HepG2 (cell line): ENCODE data around the gene EFEMP2. TPM values are rescaled to one million over a fixed set of nuclear protein-coding genes. Genes with fewer than 3 reads are reported as not detected.

Experiments used
- ELF3 ChIP-seq: IDR thresholded peaks from 2 replicates; pipeline ENCODE4 v1.6.1; 2016; ENCODE audit warnings: missing genetic modification reagents, missing compliant biosample characterization
- NFATC3 ChIP-seq: sonication (generic); formaldehyde crosslinking; IDR thresholded peaks from 2 replicates; pipeline ENCODE4 v1.5.1; 2020; ENCODE audit warnings: mild to moderate bottlenecking, missing genetic modification reagents
- PHB2 ChIP-seq: fragments of 450-650 bp; IDR thresholded peaks from 2 replicates; pipeline ENCODE4 v1.6.1; 2018; ENCODE audit not compliant: partially characterized antibody
- RXRB ChIP-seq: IDR thresholded peaks from 2 replicates; pipeline ENCODE4 v1.6.1; 2016; ENCODE audit warnings: borderline replicate concordance, missing genetic modification reagents, missing compliant biosample characterization
- SNAI1 ChIP-seq: sonication (generic); formaldehyde crosslinking; IDR thresholded peaks from 2 replicates; pipeline ENCODE4 v1.5.0; 2020; ENCODE audit warnings: mild to moderate bottlenecking, missing genetic modification reagents, borderline replicate concordance
- SNRNP70 ChIP-seq: fragments of 200-400 bp; formaldehyde crosslinking; IDR thresholded peaks from 2 replicates; pipeline ENCODE4 v1.6.1; 2017; ENCODE audit warnings: mild to moderate bottlenecking, low read depth, low read length, moderate library complexity
- SRSF9 ChIP-seq: fragments of 200-400 bp; formaldehyde crosslinking; IDR thresholded peaks from 2 replicates; pipeline ENCODE4 v1.6.1; 2018; ENCODE audit warnings: borderline replicate concordance, mild to moderate bottlenecking, low read depth, low read length; ENCODE audit not compliant: insufficient read depth, poor library complexity, severe bottlenecking
- ZFP41 ChIP-seq: sonication (generic); formaldehyde crosslinking; IDR thresholded peaks from 2 replicates; pipeline ENCODE4 v1.4.0; 2020; ENCODE audit warnings: mild to moderate bottlenecking, missing genetic modification reagents, borderline replicate concordance
- ZNF207 ChIP-seq: fragments of 450-650 bp; IDR thresholded peaks from 2 replicates; pipeline ENCODE4 v1.6.1; 2016; ENCODE audit warnings: antibody characterized with exemption, borderline replicate concordance
- ZNF224 ChIP-seq: sonication (generic); formaldehyde crosslinking; IDR thresholded peaks from 2 replicates; pipeline ENCODE4 v1.5.0; 2020; ENCODE audit warnings: mild to moderate bottlenecking, missing genetic modification reagents
- ZNF354B ChIP-seq: sonication (generic); formaldehyde crosslinking; IDR thresholded peaks from 2 replicates; pipeline ENCODE4 v1.8.0; 2022; ENCODE audit warnings: mild to moderate bottlenecking, missing genetic modification reagents
- ZNF670 ChIP-seq: sonication (generic); formaldehyde crosslinking; IDR thresholded peaks from 2 replicates; pipeline ENCODE4 v1.8.0; 2022; ENCODE audit warnings: mild to moderate bottlenecking, missing genetic modification reagents, borderline replicate concordance
- ZNF674 ChIP-seq: sonication (generic); formaldehyde crosslinking; IDR thresholded peaks from 2 replicates; pipeline ENCODE4 v1.5.0; 2020; ENCODE audit warnings: low read depth, mild to moderate bottlenecking, missing genetic modification reagents
- polyA plus RNA-seq, 8 experiments: library from polyadenylated mRNA; depleted of rRNA in 3 of 8; stranded (reverse) in 7 of 8; unstranded in 1 of 8; fragments of >200 nt; fragmentation: Illumina TruSeq in 4 of 8; extraction: Trizol in 4 of 8; gene quantifications; 2 replicates each; pipeline versions ENCODE4 v1.2.1 to v1.2.3, GENCODE V29; 2011 to 2016; ENCODE audit warnings: low read depth in 4 of 8, missing spikeins in 1 of 8, mixed read lengths in 1 of 8; ENCODE audit not compliant: insufficient read depth in 1 of 8
- total RNA-seq, 5 experiments: library from RNA; depleted of rRNA; stranded (reverse); fragments of >200 nt; fragmentation: Illumina TruSeq; extraction: Trizol; gene quantifications; 2 replicates each; pipeline ENCODE4 v1.2.3, GENCODE V29; 2016; ENCODE audit warnings: low read depth in 1 of 5
- TF ChIP-seq, protein P1 (sequence below): sonication (generic); formaldehyde crosslinking; IDR thresholded peaks from 2 replicates; pipeline ENCODE4 v1.4.0; 2020; ENCODE audit warnings: missing genetic modification reagents
- TF ChIP-seq, protein P2 (sequence below): sonication (generic); formaldehyde crosslinking; IDR thresholded peaks from 2 replicates; pipeline ENCODE4 v1.4.0; 2020; ENCODE audit warnings: missing genetic modification reagents
- TF ChIP-seq, protein P3 (sequence below): sonication (generic); formaldehyde crosslinking; IDR thresholded peaks from 2 replicates; pipeline ENCODE4 v1.8.1; 2022; ENCODE audit warnings: low read depth, mild to moderate bottlenecking, missing genetic modification reagents
- TF ChIP-seq, protein P4 (sequence below): sonication (generic); formaldehyde crosslinking; IDR thresholded peaks from 2 replicates; pipeline ENCODE4 v1.9.0; 2021; ENCODE audit warnings: missing genetic modification reagents, borderline replicate concordance

EFEMP2 gene
- total and polyA plus RNA-seq, 2 of the 13 experiments (the other 11 are each of a cell fraction or from before 2014, with no cell fraction given), result 7.4 to 29.7 TPM

DNA sequence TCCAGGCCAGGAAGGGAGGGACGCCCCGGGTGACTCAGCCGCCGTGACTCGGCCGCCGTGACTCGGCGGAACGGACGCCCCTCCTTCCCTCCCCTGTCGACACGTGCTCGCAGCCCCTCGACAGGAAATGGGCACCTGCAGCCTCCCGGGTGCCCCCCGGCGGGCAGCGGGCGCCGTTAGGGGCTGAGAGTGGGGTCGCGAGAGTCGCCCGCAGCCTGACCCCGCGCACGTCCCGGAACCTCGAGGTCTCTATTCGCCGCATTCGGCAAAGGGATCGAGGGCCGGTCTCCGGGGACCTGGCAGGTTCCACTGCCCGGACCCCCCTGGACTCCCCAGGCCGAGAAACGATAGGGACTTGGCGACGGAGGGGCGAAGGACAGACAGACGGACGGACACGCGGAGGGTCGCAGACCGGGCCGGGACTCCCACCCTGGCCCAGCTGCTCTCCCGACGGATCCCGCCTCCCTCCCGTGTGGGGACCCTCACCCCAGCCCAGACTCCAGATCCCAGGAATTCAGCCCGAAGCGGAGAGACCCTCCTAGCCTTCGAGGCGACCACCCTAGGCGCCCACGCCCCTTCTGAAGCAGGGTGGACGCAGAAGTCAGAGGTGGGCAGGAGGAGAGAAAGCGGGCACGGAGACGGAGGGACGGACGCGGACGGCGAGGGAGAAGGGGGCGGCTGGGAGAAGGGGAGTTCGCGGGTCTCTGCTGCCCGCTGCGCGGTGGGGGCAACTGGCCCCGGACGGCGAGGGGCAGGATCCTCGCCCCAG is 26.9 kb upstream of the EFEMP2 start (continued):
- TF ChIP-seq, protein P1, sequence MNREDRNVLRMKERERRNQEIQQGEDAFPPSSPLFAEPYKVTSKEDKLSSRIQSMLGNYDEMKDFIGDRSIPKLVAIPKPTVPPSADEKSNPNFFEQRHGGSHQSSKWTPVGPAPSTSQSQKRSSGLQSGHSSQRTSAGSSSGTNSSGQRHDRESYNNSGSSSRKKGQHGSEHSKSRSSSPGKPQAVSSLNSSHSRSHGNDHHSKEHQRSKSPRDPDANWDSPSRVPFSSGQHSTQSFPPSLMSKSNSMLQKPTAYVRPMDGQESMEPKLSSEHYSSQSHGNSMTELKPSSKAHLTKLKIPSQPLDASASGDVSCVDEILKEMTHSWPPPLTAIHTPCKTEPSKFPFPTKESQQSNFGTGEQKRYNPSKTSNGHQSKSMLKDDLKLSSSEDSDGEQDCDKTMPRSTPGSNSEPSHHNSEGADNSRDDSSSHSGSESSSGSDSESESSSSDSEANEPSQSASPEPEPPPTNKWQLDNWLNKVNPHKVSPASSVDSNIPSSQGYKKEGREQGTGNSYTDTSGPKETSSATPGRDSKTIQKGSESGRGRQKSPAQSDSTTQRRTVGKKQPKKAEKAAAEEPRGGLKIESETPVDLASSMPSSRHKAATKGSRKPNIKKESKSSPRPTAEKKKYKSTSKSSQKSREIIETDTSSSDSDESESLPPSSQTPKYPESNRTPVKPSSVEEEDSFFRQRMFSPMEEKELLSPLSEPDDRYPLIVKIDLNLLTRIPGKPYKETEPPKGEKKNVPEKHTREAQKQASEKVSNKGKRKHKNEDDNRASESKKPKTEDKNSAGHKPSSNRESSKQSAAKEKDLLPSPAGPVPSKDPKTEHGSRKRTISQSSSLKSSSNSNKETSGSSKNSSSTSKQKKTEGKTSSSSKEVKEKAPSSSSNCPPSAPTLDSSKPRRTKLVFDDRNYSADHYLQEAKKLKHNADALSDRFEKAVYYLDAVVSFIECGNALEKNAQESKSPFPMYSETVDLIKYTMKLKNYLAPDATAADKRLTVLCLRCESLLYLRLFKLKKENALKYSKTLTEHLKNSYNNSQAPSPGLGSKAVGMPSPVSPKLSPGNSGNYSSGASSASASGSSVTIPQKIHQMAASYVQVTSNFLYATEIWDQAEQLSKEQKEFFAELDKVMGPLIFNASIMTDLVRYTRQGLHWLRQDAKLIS (CRISPR knock-in tag), result no peak; the same call in 1 of the 2 replicates
- TF ChIP-seq ZNF670 (CRISPR knock-in tag), result peak; percentile 95
- peak; percentile 42; the same call in 1 of the 2 replicates for TF ChIP-seq RXRB (CRISPR knock-in tag)
- TF ChIP-seq SRSF9, result no peak
- no peak for TF ChIP-seq ZNF354B (CRISPR knock-in tag)
- TF ChIP-seq ZNF674 (CRISPR knock-in tag), result no peak
- 0 out of 2 replicates have a peak, but pooled peaks have one; percentile 44 for TF ChIP-seq ZNF224 (CRISPR knock-in tag)
- TF ChIP-seq SNAI1 (CRISPR knock-in tag), result no peak
- TF ChIP-seq, protein P2, sequence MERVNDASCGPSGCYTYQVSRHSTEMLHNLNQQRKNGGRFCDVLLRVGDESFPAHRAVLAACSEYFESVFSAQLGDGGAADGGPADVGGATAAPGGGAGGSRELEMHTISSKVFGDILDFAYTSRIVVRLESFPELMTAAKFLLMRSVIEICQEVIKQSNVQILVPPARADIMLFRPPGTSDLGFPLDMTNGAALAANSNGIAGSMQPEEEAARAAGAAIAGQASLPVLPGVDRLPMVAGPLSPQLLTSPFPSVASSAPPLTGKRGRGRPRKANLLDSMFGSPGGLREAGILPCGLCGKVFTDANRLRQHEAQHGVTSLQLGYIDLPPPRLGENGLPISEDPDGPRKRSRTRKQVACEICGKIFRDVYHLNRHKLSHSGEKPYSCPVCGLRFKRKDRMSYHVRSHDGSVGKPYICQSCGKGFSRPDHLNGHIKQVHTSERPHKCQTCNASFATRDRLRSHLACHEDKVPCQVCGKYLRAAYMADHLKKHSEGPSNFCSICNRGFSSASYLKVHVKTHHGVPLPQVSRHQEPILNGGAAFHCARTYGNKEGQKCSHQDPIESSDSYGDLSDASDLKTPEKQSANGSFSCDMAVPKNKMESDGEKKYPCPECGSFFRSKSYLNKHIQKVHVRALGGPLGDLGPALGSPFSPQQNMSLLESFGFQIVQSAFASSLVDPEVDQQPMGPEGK (CRISPR knock-in tag), result peak; percentile 69
- no peak for TF ChIP-seq ZNF207
- TF ChIP-seq ELF3 (CRISPR knock-in tag), result peak; percentile 58
- TF ChIP-seq SNRNP70, result no peak
- TF ChIP-seq ZFP41 (CRISPR knock-in tag), result no peak
- TF ChIP-seq, protein P3, sequence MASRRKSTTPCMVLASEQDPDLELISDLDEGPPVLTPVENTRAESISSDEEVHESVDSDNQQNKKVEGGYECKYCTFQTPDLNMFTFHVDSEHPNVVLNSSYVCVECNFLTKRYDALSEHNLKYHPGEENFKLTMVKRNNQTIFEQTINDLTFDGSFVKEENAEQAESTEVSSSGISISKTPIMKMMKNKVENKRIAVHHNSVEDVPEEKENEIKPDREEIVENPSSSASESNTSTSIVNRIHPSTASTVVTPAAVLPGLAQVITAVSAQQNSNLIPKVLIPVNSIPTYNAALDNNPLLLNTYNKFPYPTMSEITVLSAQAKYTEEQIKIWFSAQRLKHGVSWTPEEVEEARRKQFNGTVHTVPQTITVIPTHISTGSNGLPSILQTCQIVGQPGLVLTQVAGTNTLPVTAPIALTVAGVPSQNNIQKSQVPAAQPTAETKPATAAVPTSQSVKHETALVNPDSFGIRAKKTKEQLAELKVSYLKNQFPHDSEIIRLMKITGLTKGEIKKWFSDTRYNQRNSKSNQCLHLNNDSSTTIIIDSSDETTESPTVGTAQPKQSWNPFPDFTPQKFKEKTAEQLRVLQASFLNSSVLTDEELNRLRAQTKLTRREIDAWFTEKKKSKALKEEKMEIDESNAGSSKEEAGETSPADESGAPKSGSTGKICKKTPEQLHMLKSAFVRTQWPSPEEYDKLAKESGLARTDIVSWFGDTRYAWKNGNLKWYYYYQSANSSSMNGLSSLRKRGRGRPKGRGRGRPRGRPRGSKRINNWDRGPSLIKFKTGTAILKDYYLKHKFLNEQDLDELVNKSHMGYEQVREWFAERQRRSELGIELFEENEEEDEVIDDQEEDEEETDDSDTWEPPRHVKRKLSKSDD (CRISPR knock-in tag), result no peak
- TF ChIP-seq, protein P4, sequence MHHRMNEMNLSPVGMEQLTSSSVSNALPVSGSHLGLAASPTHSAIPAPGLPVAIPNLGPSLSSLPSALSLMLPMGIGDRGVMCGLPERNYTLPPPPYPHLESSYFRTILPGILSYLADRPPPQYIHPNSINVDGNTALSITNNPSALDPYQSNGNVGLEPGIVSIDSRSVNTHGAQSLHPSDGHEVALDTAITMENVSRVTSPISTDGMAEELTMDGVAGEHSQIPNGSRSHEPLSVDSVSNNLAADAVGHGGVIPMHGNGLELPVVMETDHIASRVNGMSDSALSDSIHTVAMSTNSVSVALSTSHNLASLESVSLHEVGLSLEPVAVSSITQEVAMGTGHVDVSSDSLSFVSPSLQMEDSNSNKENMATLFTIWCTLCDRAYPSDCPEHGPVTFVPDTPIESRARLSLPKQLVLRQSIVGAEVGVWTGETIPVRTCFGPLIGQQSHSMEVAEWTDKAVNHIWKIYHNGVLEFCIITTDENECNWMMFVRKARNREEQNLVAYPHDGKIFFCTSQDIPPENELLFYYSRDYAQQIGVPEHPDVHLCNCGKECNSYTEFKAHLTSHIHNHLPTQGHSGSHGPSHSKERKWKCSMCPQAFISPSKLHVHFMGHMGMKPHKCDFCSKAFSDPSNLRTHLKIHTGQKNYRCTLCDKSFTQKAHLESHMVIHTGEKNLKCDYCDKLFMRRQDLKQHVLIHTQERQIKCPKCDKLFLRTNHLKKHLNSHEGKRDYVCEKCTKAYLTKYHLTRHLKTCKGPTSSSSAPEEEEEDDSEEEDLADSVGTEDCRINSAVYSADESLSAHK, result no peak; the same call in 1 of the 2 replicates
- no peak for TF ChIP-seq PHB2
- TF ChIP-seq NFATC3 (CRISPR knock-in tag), result no peak
